OCI-LY1 (cell line): ENCODE results near the gene OR1B1.

Experiments used
- CTCF ChIP-seq: fragments of 200-600 bp; sonication (generic), shearing (Covaris generic); IDR thresholded peaks from 2 replicates; pipeline ENCODE4 v1.5.1; 2017; ENCODE audit warnings: mild to moderate bottlenecking, antibody characterized with exemption, low read length, moderate library complexity, mixed read lengths
- EZH2 ChIP-seq: fragments of 200-600 bp; sonication (generic), shearing (Covaris generic); IDR thresholded peaks from 2 replicates; pipeline ENCODE4 v1.8.0; 2017; ENCODE audit warnings: borderline replicate concordance, mixed run types, mild to moderate bottlenecking, antibody characterized with exemption, low read length, moderate library complexity, mixed read lengths

DNA sequence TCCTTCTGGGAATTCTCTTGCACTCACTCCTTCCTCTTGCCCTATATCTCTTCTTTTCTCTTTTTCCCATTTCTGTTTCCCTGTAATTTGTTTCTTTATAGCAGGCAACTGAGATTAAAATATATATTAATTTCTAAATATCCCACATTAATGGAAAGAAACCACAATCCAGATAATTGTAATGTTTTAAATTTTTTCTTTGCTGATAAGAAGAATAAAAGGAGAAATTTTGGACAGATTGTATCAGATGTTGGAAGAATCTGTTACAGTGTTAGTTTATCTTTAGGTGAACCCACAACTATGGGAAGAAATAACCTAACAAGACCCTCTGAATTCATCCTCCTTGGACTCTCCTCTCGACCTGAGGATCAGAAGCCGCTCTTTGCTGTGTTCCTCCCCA lies 4.0 kb upstream of the OR1B1 start, which contains the start of gene OR1L1:
- no peak for TF ChIP-seq CTCF
- TF ChIP-seq EZH2, result no peak
